ENCODE measurements around the gene CST7.

- TF ChIP-seq ZNF274 (IDR thresholded peaks at IDR 0.05; ENCODE audit: low read depth, low read length) (no peak), YY1 (IDR thresholded peaks at IDR 0.05; ENCODE audit: insufficient read depth, insufficient read length) (no peak)
These were observed 32.2 kb downstream of the CST7 start for GRCh38 chr20:24981282-24981681.

Data from NT2/D1 (cell line).